ENCODE data around the gene WDR54.
"Not testable (repeated sequence)": the region's sequence is repeated elsewhere in the genome, so short reads cannot be mapped to it uniquely, and the experiment has no call there.

The WDR54 gene

GRCh38 chr2:74430502-74430901, 9.0 kb downstream of the WDR54 start:
- DNase-seq, result no peak

- no peak for DNase-seq
Measured at GRCh38 chr2:74436111-74436805, 14.7 kb downstream of the WDR54 start.

- no peak for DNase-seq
Measured at GRCh38 chr2:74436848-74437695, 15.5 kb downstream of the WDR54 start.

- DNase-seq, result no peak
Measured at GRCh38 chr2:74438248-74438647, 16.7 kb downstream of the WDR54 start.

- no peak for DNase-seq
Measured at GRCh38 chr2:74439373-74439772, 17.8 kb downstream of the WDR54 start.

GRCh38 chr2:74439803-74440377, 18.4 kb downstream of the WDR54 start:
- no peak for DNase-seq

GRCh38 chr2:74440378-74441169, 19.0 kb downstream of the WDR54 start:
- peak; percentile 31 for DNase-seq

- DNase-seq, result no peak
Measured at GRCh38 chr2:74441170-74441689, 19.7 kb downstream of the WDR54 start.

GRCh38 chr2:74441690-74442482, 20.4 kb downstream of the WDR54 start, which contains the start of gene RTKN:
RTKN (minus strand) TSS chr2:74441937; CDS start chr2:74441816, 121 bp downstream.
- DNase-seq, result no peak

GRCh38 chr2:74442483-74443297, 21.2 kb downstream of the WDR54 start:
- DNase-seq, result not testable (repeated sequence)

GRCh38 chr2:74444498-74445318, 23.2 kb downstream of the WDR54 start:
- no peak for DNase-seq

- no peak for DNase-seq
Measured at GRCh38 chr2:74447230-74447999, 25.9 kb downstream of the WDR54 start.

GRCh38 chr2:74448771-74449170, 27.2 kb downstream of the WDR54 start:
- DNase-seq, result no peak

- DNase-seq, result no peak
Measured at GRCh38 chr2:74450570-74451190, 29.1 kb downstream of the WDR54 start.

GRCh38 chr2:74454654-74455511, 33.4 kb downstream of the WDR54 start, which contains the start of gene INO80B:
INO80B (plus strand) TSS chr2:74455087; CDS start chr2:74455117, 30 bp downstream.
- DNase-seq, result peak; percentile 87

- peak; percentile 76 for DNase-seq
Measured at GRCh38 chr2:74457129-74457548, 35.6 kb downstream of the WDR54 start.

- peak; percentile 76 for DNase-seq
Measured at GRCh38 chr2:74457549-74458131, 36.1 kb downstream of the WDR54 start.
